Spinal cord (tissue), 10 donors: ENCODE results near the gene NENF. TPM values are rescaled to one million over a fixed set of nuclear protein-coding genes. Genes with fewer than 3 reads are reported as not detected.
A peak's percentile ranks its signal among the peaks of the same experiment; 100 is the strongest.

Experiments
- DNase-seq, 6 donors: peaks; one replicate each; pipeline versions ENCODE4 v3.0.0 to v3.0.0-alpha.2; 2013 to 2015; ENCODE audit warnings: low spot score in 6 of 6, low read depth in 4 of 6
- H3K27ac ChIP-seq: one replicate; pipeline ENCODE4 v1.5.1; 2013; ENCODE audit warnings: low read depth, low read length, control low read depth
- H3K27me3 ChIP-seq: one replicate; pipeline ENCODE4 v1.6.1; 2013; ENCODE audit warnings: low read length; ENCODE audit not compliant: control insufficient read depth, insufficient read depth
- H3K36me3 ChIP-seq: one replicate; pipeline ENCODE4 v1.6.1; 2013; ENCODE audit warnings: low read length; ENCODE audit not compliant: control insufficient read depth, insufficient read depth
- H3K4me1 ChIP-seq: one replicate; pipeline ENCODE4 v1.6.1; 2013; ENCODE audit warnings: low read length; ENCODE audit not compliant: control insufficient read depth, insufficient read depth
- H3K4me3 ChIP-seq: one replicate; pipeline ENCODE4 v1.5.1; 2013; ENCODE audit warnings: low read depth, low read length, control low read depth
- H3K9me3 ChIP-seq: one replicate; pipeline ENCODE4 v1.6.1; 2013; ENCODE audit warnings: low read length; ENCODE audit not compliant: control insufficient read depth, insufficient read depth
- WGBS: methylation state at CpG from one replicate; pipeline ENCODE4 v1.1.5; 2013; ENCODE audit warnings: missing lambda C conversion rate; ENCODE audit not compliant: insufficient coverage; 5-methylcytosine and 5-hydroxymethylcytosine counted together
- polyA plus RNA-seq, 2 donors: library from polyadenylated mRNA; unstranded; fragments of 120-200 nt; gene quantifications; one replicate each; pipeline ENCODE4 v1.2.1, GENCODE V29; 2013; ENCODE audit not compliant: insufficient read length in 2 of 2
- total RNA-seq, 2 donors: library from RNA; depleted of rRNA in 1 of 2; stranded (reverse); fragments of 120-200 nt in 1 of 2; fragments of >200 nt in 1 of 2; gene quantifications; one replicate each; pipeline versions ENCODE4 v1.2.3 to v1.2.4, GENCODE V29; 2013 to 2014
- donor health status: healthy.

NENF gene
- total and polyA plus RNA-seq, 4 donors, result 34.3 to 142 (median 67.8) TPM

- Histone ChIP-seq H3K27me3 (no peaks in the 10 kb centered on the region), H3K4me1 (no peaks in the 10 kb centered on the region), H3K9me3 (no peaks in the 10 kb centered on the region), H3K27ac (no peak overlapping the region), H3K36me3 (peaks cover 11% of the 10 kb centered on the region), H3K4me3 (no peak overlapping the region)
- WGBS, result 98% methylated on average over 4 of the region's 7 CpGs
- no peak for DNase-seq
Measured at GRCh38 chr1:212402666-212403321, 29.9 kb upstream of the NENF start.

GRCh38 chr1:212410231-212410820 lies 22.4 kb upstream of the NENF start:
- peaks cover 15% of the 10 kb centered on the region for H3K4me1 ChIP-seq
- H3K9me3 ChIP-seq, result no peaks in the 10 kb centered on the region
- peaks cover 39% of the 10 kb centered on the region for H3K36me3 ChIP-seq
- H3K27ac ChIP-seq, result no peak overlapping the region
- no peak overlapping the region for H3K4me3 ChIP-seq
- 100% methylated on average over 6 of the region's 8 CpGs for WGBS
- DNase-seq, result no peak
- H3K27me3 ChIP-seq, result no peaks in the 10 kb centered on the region

GRCh38 chr1:212412374-212412773 lies 20.3 kb upstream of the NENF start:
- H3K36me3 ChIP-seq, result peaks cover 28% of the 10 kb centered on the region
- no peak overlapping the region for H3K4me3 ChIP-seq
- H3K27ac ChIP-seq, result no peak overlapping the region
- 100% methylated on average over 2 of the region's 3 CpGs for WGBS
- no peaks in the 10 kb centered on the region for H3K9me3 ChIP-seq
- H3K27me3 ChIP-seq, result no peaks in the 10 kb centered on the region
- peaks cover 20% of the 10 kb centered on the region for H3K4me1 ChIP-seq
- DNase-seq, result no peak

- Histone ChIP-seq H3K27ac (no peak overlapping the region), H3K27me3 (no peaks in the 10 kb centered on the region), H3K4me3 (peak overlapping the region; percentile 82), H3K9me3 (no peaks in the 10 kb centered on the region), H3K36me3 (peaks cover 21% of the 10 kb centered on the region), H3K4me1 (peaks cover 20% of the 10 kb centered on the region)
- WGBS, result 5% methylated on average over 21 of the region's 21 CpGs
- peak in 2 of 6 donors; percentile 36 to 51 for DNase-seq
Measured at GRCh38 chr1:212413902-212414327, 18.8 kb upstream of the NENF start.

- Histone ChIP-seq H3K27ac (peak within 1 kb of the TSS; percentile 72), H3K27me3 (no peaks in the 10 kb centered on the region), H3K4me1 (peaks cover 20% of the 10 kb centered on the region), H3K4me3 (peak within 1 kb of the TSS; percentile 82), H3K9me3 (no peaks in the 10 kb centered on the region), H3K36me3 (peaks cover 16% of the 10 kb centered on the region)
- WGBS, result under 1% methylated on average over 74 of the region's 74 CpGs
- DNase-seq, result peak; percentile 72 to 97 (median 82)
Measured at GRCh38 chr1:212414328-212415106, 18.2 kb upstream of the NENF start, which contains the start of gene PACC1. Gene PACC1 (minus strand): TSS chr1:212414886. CDS start chr1:212414757, 129 bp downstream.

GRCh38 chr1:212415107-212415841 lies 17.4 kb upstream of the NENF start:
- DNase-seq, result peak in 3 of 6 donors; percentile 23 to 66 (median 46)
- Histone ChIP-seq H3K4me1 (peaks cover 20% of the 10 kb centered on the region), H3K27me3 (no peaks in the 10 kb centered on the region), H3K4me3 (peak overlapping the region; percentile 82), H3K9me3 (no peaks in the 10 kb centered on the region), H3K27ac (peak overlapping the region; percentile 72), H3K36me3 (peaks cover 8% of the 10 kb centered on the region)
- 75% methylated on average over 8 of the region's 13 CpGs for WGBS

GRCh38 chr1:212421165-212421564 lies 11.6 kb upstream of the NENF start:
- no peaks in the 10 kb centered on the region for H3K4me1 ChIP-seq
- no peak overlapping the region for H3K4me3 ChIP-seq
- WGBS, result no CpG with 5 or more reads among the region's 2 CpGs
- no peaks in the 10 kb centered on the region for H3K27me3 ChIP-seq
- H3K27ac ChIP-seq, result no peak overlapping the region
- DNase-seq, result no peak
- H3K9me3 ChIP-seq, result no peaks in the 10 kb centered on the region
- no peaks in the 10 kb centered on the region for H3K36me3 ChIP-seq

GRCh38 chr1:212423879-212424278 lies 8.8 kb upstream of the NENF start:
- DNase-seq, result no peak
- Histone ChIP-seq H3K27me3 (no peaks in the 10 kb centered on the region), H3K27ac (no peak overlapping the region), H3K36me3 (no peaks in the 10 kb centered on the region), H3K4me3 (no peak overlapping the region), H3K9me3 (no peaks in the 10 kb centered on the region), H3K4me1 (no peaks in the 10 kb centered on the region)
- WGBS, result 78% methylated on average over 2 of the region's 3 CpGs

- Histone ChIP-seq H3K4me3 (no peak overlapping the region), H3K9me3 (no peaks in the 10 kb centered on the region), H3K27me3 (no peaks in the 10 kb centered on the region), H3K27ac (no peak overlapping the region), H3K4me1 (peaks cover 4% of the 10 kb centered on the region), H3K36me3 (no peaks in the 10 kb centered on the region)
- DNase-seq, result no peak
- no CpG with 5 or more reads among the region's 5 CpGs for WGBS
Measured at GRCh38 chr1:212428496-212428895, 4.2 kb upstream of the NENF start.
